ENCODE results near the gene PAK5. TPM values are rescaled to one million over a fixed set of nuclear protein-coding genes. Genes with fewer than 3 reads are reported as not detected.
A peak's percentile ranks its signal among the peaks of the same experiment; 100 is the strongest.

Gene PAK5
- total and polyA plus RNA-seq, 2 donors: 0.19 to 0.75 TPM

DNA sequence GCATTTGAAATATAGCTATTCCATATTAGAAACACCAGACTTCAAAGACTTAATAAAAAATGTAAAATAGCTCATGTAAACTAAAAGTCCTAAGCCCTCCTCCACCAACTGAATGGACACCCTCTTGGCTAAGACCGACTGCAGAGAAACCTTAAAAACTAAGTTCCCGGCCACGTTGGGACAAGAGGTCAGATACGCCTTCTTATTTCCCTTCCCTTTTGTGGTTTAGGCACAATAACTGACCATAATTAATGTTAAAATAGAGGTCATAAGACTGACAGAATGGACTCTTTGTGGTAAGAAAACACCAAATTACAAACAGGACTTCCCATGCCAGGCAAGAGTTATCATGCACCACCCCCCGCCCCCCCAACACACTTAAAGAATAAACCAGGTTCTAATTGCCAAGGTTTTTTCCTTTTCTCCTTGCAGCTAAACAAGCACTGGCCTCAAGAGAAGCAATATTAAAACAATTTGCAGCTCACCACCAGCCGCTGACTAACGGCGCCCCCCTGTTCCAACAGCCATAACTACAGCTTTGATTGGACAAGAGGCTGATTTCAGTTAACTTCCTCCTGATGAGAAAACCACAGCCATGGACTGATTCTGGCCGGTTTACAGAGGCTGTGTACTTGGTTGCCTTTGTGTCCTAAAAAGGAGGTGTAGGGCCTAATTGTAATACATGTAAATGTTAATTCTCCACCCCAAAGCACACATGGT lies 335.2 kb downstream of the PAK5 start:
- no peak overlapping the region for H3K27ac ChIP-seq (ENCODE audit: low read depth in 1 of 2, low read length in 1 of 2)
- no peaks in the 10 kb centered on the region for H3K9me3 ChIP-seq (ENCODE audit: control insufficient read depth in 2 of 2, insufficient read depth in 1 of 2, low read length in 1 of 2)
- H3K4me1 ChIP-seq (ENCODE audit: control insufficient read depth in 2 of 2, insufficient read depth in 2 of 2, low read length in 2 of 2): peaks cover 0 to 5% of the 10 kb centered on the region in 2 donors
- peak in 1 of 9 donors; percentile 4 for DNase-seq (ENCODE audit: low read depth in 6 of 9, low spot score in 9 of 9)
- 39% methylated on average over 9 of the region's 9 CpGs for WGBS
- no peaks in the 10 kb centered on the region for H3K36me3 ChIP-seq (ENCODE audit: control insufficient read depth in 2 of 2, insufficient read depth in 2 of 2, low read length in 1 of 2)
- peaks cover 37 to 52% of the 10 kb centered on the region in 2 donors for H3K27me3 ChIP-seq (ENCODE audit: control insufficient read depth in 2 of 2, insufficient read depth in 1 of 2, low read length in 1 of 2)
- no peak overlapping the region for H3K4me3 ChIP-seq (ENCODE audit: low read length in 2 of 2)

DNA sequence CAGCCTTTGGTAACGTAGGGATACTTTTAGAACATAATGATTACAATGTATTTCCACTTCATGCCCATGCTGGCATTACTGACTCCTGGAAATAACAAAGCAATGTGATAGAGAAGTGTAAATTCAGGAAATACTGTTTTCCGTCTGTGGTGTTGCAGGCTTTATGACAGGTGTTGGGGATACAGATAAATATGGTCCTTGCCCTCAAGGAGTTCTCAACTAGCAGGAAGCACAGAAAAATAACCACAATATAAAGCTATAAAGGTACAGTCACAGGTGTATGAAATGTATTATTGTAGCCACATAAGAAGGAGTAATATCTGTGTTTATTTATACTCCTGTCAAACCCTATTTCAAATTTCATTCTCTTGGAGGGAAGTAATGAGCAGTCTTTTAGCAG lies 337.4 kb downstream of the PAK5 start:
- Histone ChIP-seq H3K4me3 (ENCODE audit: low read length in 2 of 2) (no peak overlapping the region), H3K27me3 (ENCODE audit: control insufficient read depth in 2 of 2, insufficient read depth in 1 of 2, low read length in 1 of 2) (peaks cover 14 to 30% of the 10 kb centered on the region in 2 donors), H3K27ac (ENCODE audit: low read depth in 1 of 2, low read length in 1 of 2) (no peak overlapping the region), H3K4me1 (ENCODE audit: control insufficient read depth in 2 of 2, insufficient read depth in 2 of 2, low read length in 2 of 2) (peaks cover 0 to 2% of the 10 kb centered on the region in 2 donors), H3K9me3 (ENCODE audit: control insufficient read depth in 2 of 2, insufficient read depth in 1 of 2, low read length in 1 of 2) (no peaks in the 10 kb centered on the region), H3K36me3 (ENCODE audit: control insufficient read depth in 2 of 2, insufficient read depth in 2 of 2, low read length in 1 of 2) (no peaks in the 10 kb centered on the region)
- DNase-seq (ENCODE audit: low read depth in 6 of 9, low spot score in 9 of 9): no peak
- WGBS: 87% methylated on average over 2 of the region's 2 CpGs

DNA sequence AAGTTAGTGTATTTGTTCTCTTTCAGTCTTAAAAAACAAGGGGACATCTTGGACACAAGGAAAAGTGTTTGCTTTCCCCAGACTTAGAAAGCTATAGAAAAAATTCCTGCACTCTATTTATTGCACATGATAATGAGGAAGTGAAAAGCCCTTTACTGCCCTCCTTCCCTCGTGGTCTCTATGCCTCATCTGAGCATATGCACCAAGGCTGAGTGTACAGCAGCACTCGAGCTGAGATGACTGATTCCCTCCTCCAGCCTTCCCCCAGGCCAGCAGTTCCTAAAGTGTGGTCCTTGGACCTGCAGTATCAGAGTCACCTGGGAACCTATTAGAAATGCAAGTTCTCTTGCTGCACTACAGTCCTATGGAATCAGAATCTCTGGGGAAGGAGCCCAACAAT lies 338.8 kb downstream of the PAK5 start:
- 6% methylated on average over 2 of the region's 2 CpGs for WGBS
- Histone ChIP-seq H3K27ac (ENCODE audit: low read depth in 1 of 2, low read length in 1 of 2) (no peak overlapping the region), H3K4me3 (ENCODE audit: low read length in 2 of 2) (no peak overlapping the region), H3K9me3 (ENCODE audit: control insufficient read depth in 2 of 2, insufficient read depth in 1 of 2, low read length in 1 of 2) (no peaks in the 10 kb centered on the region), H3K4me1 (ENCODE audit: control insufficient read depth in 2 of 2, insufficient read depth in 2 of 2, low read length in 2 of 2) (no peaks in the 10 kb centered on the region), H3K27me3 (ENCODE audit: control insufficient read depth in 2 of 2, insufficient read depth in 1 of 2, low read length in 1 of 2) (peaks cover 3 to 16% of the 10 kb centered on the region in 2 donors), H3K36me3 (ENCODE audit: control insufficient read depth in 2 of 2, insufficient read depth in 2 of 2, low read length in 1 of 2) (no peaks in the 10 kb centered on the region)
- no peak for DNase-seq (ENCODE audit: low read depth in 6 of 9, low spot score in 9 of 9)

DNA sequence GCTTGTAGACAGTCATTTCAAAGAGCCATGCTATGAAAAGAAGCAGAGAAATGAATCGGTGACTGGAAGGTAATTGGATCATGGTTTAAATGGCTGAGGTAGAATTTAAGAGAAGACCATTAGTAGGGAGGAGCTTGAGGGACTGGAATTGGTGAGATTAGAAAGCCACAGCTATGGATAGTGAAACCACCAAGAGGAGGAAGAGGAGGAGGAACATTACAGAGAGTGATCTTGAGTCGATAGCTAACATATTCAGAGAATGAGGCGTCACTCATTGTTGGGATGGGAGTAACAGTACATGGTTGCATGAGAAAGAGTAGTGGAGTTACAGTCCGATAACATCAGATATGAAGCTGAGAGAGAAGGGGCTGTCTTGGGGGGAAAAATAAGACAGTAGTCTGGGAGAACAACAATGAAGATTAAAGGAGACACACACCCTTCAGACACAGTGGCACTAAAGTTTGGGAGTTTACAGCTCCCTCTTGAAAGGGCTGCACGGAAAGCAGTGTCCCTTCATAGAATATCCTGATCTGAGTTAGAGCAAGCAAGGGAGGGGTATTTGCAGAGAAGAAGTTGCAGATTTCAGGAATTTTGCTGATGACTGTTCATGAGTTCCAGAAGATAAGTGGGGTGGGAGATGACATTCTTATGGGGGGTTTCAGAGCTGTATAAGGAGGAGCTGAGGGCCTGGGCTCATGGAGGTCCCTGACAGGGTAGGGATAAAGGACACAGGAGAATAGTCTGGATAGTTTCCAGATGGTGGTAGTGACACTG lies 339.6 kb downstream of the PAK5 start:
- DNase-seq (ENCODE audit: low read depth in 6 of 9, low spot score in 9 of 9): no peak
- no peaks in the 10 kb centered on the region for H3K36me3 ChIP-seq (ENCODE audit: control insufficient read depth in 2 of 2, insufficient read depth in 2 of 2, low read length in 1 of 2)
- H3K4me1 ChIP-seq (ENCODE audit: control insufficient read depth in 2 of 2, insufficient read depth in 2 of 2, low read length in 2 of 2): no peaks in the 10 kb centered on the region
- no peak overlapping the region for H3K4me3 ChIP-seq (ENCODE audit: low read length in 2 of 2)
- peaks cover 0 to 10% of the 10 kb centered on the region in 2 donors for H3K27me3 ChIP-seq (ENCODE audit: control insufficient read depth in 2 of 2, insufficient read depth in 1 of 2, low read length in 1 of 2)
- H3K27ac ChIP-seq (ENCODE audit: low read depth in 1 of 2, low read length in 1 of 2): no peak overlapping the region
- 94% methylated on average over 5 of the region's 5 CpGs for WGBS
- H3K9me3 ChIP-seq (ENCODE audit: control insufficient read depth in 2 of 2, insufficient read depth in 1 of 2, low read length in 1 of 2): no peaks in the 10 kb centered on the region

DNA sequence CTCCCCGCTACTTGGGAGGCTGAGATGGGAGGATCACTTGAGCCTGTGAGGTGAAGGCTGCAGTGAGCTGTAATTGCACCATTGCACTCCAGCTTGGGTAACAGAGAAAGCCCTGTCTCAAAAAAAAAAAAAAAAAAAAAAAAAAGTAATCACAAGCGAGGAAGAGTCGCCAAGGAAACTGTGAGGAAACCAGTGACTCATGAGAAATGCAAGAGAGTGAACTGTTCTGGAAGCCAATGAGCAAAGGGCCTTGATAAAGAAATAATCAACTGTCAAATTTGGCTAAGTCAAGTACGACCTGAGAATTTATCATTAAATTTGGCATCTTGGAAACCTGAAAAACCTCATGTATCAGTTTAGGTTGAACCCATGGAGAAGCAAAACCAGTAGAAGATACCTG lies 340.6 kb downstream of the PAK5 start:
- peaks cover 0 to 3% of the 10 kb centered on the region in 2 donors for H3K27me3 ChIP-seq (ENCODE audit: control insufficient read depth in 2 of 2, insufficient read depth in 1 of 2, low read length in 1 of 2)
- no peak overlapping the region for H3K4me3 ChIP-seq (ENCODE audit: low read length in 2 of 2)
- H3K36me3 ChIP-seq (ENCODE audit: control insufficient read depth in 2 of 2, insufficient read depth in 2 of 2, low read length in 1 of 2): no peaks in the 10 kb centered on the region
- H3K9me3 ChIP-seq (ENCODE audit: control insufficient read depth in 2 of 2, insufficient read depth in 1 of 2, low read length in 1 of 2): no peaks in the 10 kb centered on the region
- 94% methylated on average over 4 of the region's 4 CpGs for WGBS
- no peak overlapping the region for H3K27ac ChIP-seq (ENCODE audit: low read depth in 1 of 2, low read length in 1 of 2)
- no peaks in the 10 kb centered on the region for H3K4me1 ChIP-seq (ENCODE audit: control insufficient read depth in 2 of 2, insufficient read depth in 2 of 2, low read length in 2 of 2)
- DNase-seq (ENCODE audit: low read depth in 6 of 9, low spot score in 9 of 9): no peak

DNA sequence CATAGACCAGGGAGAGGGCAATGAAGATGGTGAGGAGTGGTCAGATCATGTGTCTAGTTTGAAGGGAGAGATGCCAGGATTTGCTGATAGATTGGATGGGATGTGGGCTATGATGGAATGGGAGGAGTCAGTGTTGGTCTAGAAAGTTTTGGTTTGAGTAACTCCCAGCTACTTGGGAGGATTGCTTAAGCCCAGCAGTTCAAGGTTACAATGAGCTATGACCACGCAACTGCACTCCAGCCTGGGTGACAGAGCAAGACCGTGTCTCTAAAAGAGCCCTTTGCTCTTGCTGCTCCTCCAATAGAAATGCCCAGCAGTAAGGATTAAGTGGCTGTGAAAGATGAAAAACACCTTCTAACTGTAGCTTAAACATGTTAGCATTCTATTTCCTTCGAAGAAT lies 342.7 kb downstream of the PAK5 start:
- H3K9me3 ChIP-seq (ENCODE audit: control insufficient read depth in 2 of 2, insufficient read depth in 1 of 2, low read length in 1 of 2): no peaks in the 10 kb centered on the region
- no peak for DNase-seq (ENCODE audit: low read depth in 6 of 9, low spot score in 9 of 9)
- peaks cover 0 to 2% of the 10 kb centered on the region in 2 donors for H3K27me3 ChIP-seq (ENCODE audit: control insufficient read depth in 2 of 2, insufficient read depth in 1 of 2, low read length in 1 of 2)
- no peak overlapping the region for H3K4me3 ChIP-seq (ENCODE audit: low read length in 2 of 2)
- H3K27ac ChIP-seq (ENCODE audit: low read depth in 1 of 2, low read length in 1 of 2): no peak overlapping the region
- 94% methylated on average over 3 of the region's 3 CpGs for WGBS
- H3K36me3 ChIP-seq (ENCODE audit: control insufficient read depth in 2 of 2, insufficient read depth in 2 of 2, low read length in 1 of 2): no peaks in the 10 kb centered on the region
- H3K4me1 ChIP-seq (ENCODE audit: control insufficient read depth in 2 of 2, insufficient read depth in 2 of 2, low read length in 2 of 2): no peaks in the 10 kb centered on the region

DNA sequence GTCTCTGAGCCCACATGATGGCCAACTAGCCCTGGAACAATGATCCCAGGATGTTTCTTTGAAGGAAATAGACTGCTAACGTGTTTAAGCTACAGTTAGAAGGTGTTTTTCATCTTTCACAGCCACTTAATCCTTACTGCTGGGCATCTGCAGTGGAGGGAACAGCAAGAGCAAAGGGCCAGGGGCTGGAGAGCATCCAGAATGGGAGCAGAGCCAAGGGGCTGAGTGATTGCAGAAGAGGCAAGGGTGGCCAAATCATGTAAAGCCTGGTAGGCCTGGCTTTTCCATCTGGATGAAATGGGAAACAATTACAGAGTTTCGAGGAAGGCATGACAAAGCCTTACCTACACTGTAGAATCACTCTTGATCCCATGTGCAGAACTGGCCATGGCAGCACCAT lies 343.2 kb downstream of the PAK5 start:
- no peaks in the 10 kb centered on the region for H3K4me1 ChIP-seq (ENCODE audit: control insufficient read depth in 2 of 2, insufficient read depth in 2 of 2, low read length in 2 of 2)
- DNase-seq (ENCODE audit: low read depth in 6 of 9, low spot score in 9 of 9): no peak
- H3K27ac ChIP-seq (ENCODE audit: low read depth in 1 of 2, low read length in 1 of 2): no peak overlapping the region
- no peaks in the 10 kb centered on the region for H3K36me3 ChIP-seq (ENCODE audit: control insufficient read depth in 2 of 2, insufficient read depth in 2 of 2, low read length in 1 of 2)
- WGBS: 92% methylated on average over 2 of the region's 2 CpGs
- H3K9me3 ChIP-seq (ENCODE audit: control insufficient read depth in 2 of 2, insufficient read depth in 1 of 2, low read length in 1 of 2): no peaks in the 10 kb centered on the region
- H3K4me3 ChIP-seq (ENCODE audit: low read length in 2 of 2): no peak overlapping the region
- H3K27me3 ChIP-seq (ENCODE audit: control insufficient read depth in 2 of 2, insufficient read depth in 1 of 2, low read length in 1 of 2): no peaks in the 10 kb centered on the region

DNA sequence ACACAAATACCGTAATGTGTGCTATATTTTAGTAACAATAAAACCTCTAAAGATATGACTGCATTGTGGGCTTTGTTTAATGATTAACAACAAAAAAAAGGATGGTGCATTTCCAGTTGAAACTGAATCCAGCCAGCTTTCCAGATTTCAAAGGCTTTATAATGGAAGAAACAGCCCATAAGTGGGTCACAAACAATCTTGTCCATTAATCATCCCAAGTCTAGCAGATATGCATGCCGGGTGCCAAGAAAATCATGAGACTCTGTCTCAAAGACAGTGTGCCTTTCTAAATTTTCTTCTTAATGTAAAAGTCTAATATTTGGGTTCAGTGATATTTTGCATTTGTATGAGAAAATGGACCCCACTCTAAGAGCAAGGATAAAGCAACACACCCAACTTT lies 345.1 kb downstream of the PAK5 start:
- Histone ChIP-seq H3K27me3 (ENCODE audit: control insufficient read depth in 2 of 2, insufficient read depth in 1 of 2, low read length in 1 of 2) (no peaks in the 10 kb centered on the region), H3K36me3 (ENCODE audit: control insufficient read depth in 2 of 2, insufficient read depth in 2 of 2, low read length in 1 of 2) (no peaks in the 10 kb centered on the region), H3K4me1 (ENCODE audit: control insufficient read depth in 2 of 2, insufficient read depth in 2 of 2, low read length in 2 of 2) (no peaks in the 10 kb centered on the region), H3K4me3 (ENCODE audit: low read length in 2 of 2) (no peak overlapping the region), H3K27ac (ENCODE audit: low read depth in 1 of 2, low read length in 1 of 2) (no peak overlapping the region), H3K9me3 (ENCODE audit: control insufficient read depth in 2 of 2, insufficient read depth in 1 of 2, low read length in 1 of 2) (no peaks in the 10 kb centered on the region)
- DNase-seq (ENCODE audit: low read depth in 6 of 9, low spot score in 9 of 9): no peak
- 93% methylated on average over 2 of the region's 2 CpGs for WGBS

DNA sequence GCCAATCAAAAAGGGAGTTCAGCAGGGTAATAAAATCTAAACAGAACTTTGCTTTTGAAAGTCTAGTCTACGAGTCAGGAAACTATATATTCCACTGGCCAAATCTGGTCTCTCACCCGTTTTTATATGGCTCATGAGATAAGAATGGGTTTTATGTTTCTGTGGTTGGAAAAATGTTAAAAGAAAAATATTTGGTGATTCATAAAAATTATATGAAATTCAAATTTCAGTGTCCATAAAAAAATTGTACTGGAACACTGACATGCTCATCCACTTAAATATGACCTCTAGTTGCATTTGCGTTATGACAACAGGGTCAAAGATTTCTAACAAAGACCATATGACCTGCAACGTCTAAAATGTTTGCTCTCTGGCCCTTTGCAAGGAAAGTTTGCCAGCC lies 346.8 kb downstream of the PAK5 start:
- Histone ChIP-seq H3K9me3 (ENCODE audit: control insufficient read depth in 2 of 2, insufficient read depth in 1 of 2, low read length in 1 of 2) (no peaks in the 10 kb centered on the region), H3K27ac (ENCODE audit: low read depth in 1 of 2, low read length in 1 of 2) (no peak overlapping the region), H3K27me3 (ENCODE audit: control insufficient read depth in 2 of 2, insufficient read depth in 1 of 2, low read length in 1 of 2) (no peaks in the 10 kb centered on the region), H3K4me3 (ENCODE audit: low read length in 2 of 2) (no peak overlapping the region), H3K4me1 (ENCODE audit: control insufficient read depth in 2 of 2, insufficient read depth in 2 of 2, low read length in 2 of 2) (no peaks in the 10 kb centered on the region), H3K36me3 (ENCODE audit: control insufficient read depth in 2 of 2, insufficient read depth in 2 of 2, low read length in 1 of 2) (no peaks in the 10 kb centered on the region)
- DNase-seq (ENCODE audit: low read depth in 6 of 9, low spot score in 9 of 9): no peak
- 90% methylated on average over 4 of the region's 4 CpGs for WGBS
